Measurements from ENCODE around the gene PDSS2.
"Not testable (repeated sequence)": the region's sequence is repeated elsewhere in the genome, so short reads cannot be mapped to it uniquely, and the experiment has no call there.

DNA sequence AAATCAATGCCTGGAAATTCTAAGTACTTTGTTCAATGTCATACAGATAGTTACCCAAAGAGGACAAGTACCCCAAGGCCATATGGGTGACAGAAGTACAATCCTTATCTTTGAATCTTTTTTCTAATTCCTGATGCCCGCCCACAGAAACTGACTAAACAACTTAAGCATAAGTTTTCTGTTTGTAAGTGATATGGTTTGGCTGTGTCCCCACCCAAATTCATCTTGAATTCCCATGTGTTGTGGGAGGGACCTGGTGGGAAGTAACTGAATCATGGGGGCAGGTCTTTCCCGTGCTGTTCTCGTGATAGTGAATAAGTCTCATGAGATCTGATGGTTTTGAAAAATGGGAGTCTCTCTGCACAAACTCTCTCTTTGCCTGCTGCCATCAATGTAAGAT, 153.4 kb downstream of the PDSS2 start:
- not testable (repeated sequence) for TF ChIP-seq POLR2A, CTCF (IDR thresholded peaks at IDR 0.05)
